SJCRH30 (cell line): Measurements from ENCODE around the gene FGF21. TPM values are rescaled to one million over a fixed set of nuclear protein-coding genes. Genes with fewer than 3 reads are reported as not detected.
"Not testable (repeated sequence)": the region's sequence is repeated elsewhere in the genome, so short reads cannot be mapped to it uniquely, and the experiment has no call there.

Experiments
- DNase-seq, 2 experiments: peaks; one replicate each; pipeline ENCODE4 v3.0.0-alpha.2; 2015 to 2020
- H3K27ac ChIP-seq: fragments of 250-450 bp; sonication (Bioruptor Pico); 2 replicates; pipeline ENCODE4 v1.5.1; 2020; ENCODE audit warnings: mild to moderate bottlenecking, moderate library complexity
- H3K27me3 ChIP-seq: fragments of 250-450 bp; sonication (Bioruptor Pico); 2 replicates; pipeline ENCODE4 v1.5.1; 2020; ENCODE audit warnings: mild to moderate bottlenecking, moderate library complexity
- H3K36me3 ChIP-seq: fragments of 250-450 bp; sonication (Bioruptor Pico); 2 replicates; pipeline ENCODE4 v1.5.1; 2020; ENCODE audit warnings: mild to moderate bottlenecking, moderate library complexity
- H3K4me1 ChIP-seq: fragments of 250-450 bp; sonication (Bioruptor Pico); 2 replicates; pipeline ENCODE4 v1.5.1; 2020; ENCODE audit warnings: mild to moderate bottlenecking, moderate library complexity
- H3K4me3 ChIP-seq: fragments of 250-450 bp; sonication (Bioruptor Pico); 2 replicates; pipeline ENCODE4 v1.5.1; 2020; ENCODE audit warnings: mild to moderate bottlenecking, moderate library complexity
- H3K9me3 ChIP-seq: fragments of 250-450 bp; sonication (Bioruptor Pico); replicated peaks from 2 replicates; pipeline ENCODE4 v1.5.1; 2020; ENCODE audit warnings: mild to moderate bottlenecking, moderate library complexity
- total RNA-seq: library from RNA; depleted of rRNA; stranded (reverse); fragments of >200 nt; shearing (Covaris generic); gene quantifications from 2 replicates; pipeline ENCODE4 v1.2.3, GENCODE V29; 2014; rRNA removed

The FGF21 gene
- not detected in 2 replicates for total RNA-seq

- Histone ChIP-seq H3K9me3 (no peaks in the 10 kb centered on the region), H3K27me3 (no peaks in the 10 kb centered on the region), H3K36me3 (no peaks in the 10 kb centered on the region), H3K27ac (no peak within 1 kb of the TSS), H3K4me3 (no peak within 1 kb of the TSS), H3K4me1 (no peaks in the 10 kb centered on the region)
- DNase-seq: no peak
These were observed at the start of gene FGF21 for GRCh38 chr19:48755084-48755641. TSS of gene FGF21 (plus strand) at chr19:48755524. CDS start at chr19:48756237, 713 bp downstream.

- Histone ChIP-seq H3K27ac (no peak overlapping the region), H3K27me3 (no peaks in the 10 kb centered on the region), H3K36me3 (peaks cover 15% of the 10 kb centered on the region), H3K4me1 (no peaks in the 10 kb centered on the region), H3K9me3 (no peaks in the 10 kb centered on the region), H3K4me3 (no peak overlapping the region)
- DNase-seq: no peak
These were observed 46.9 kb upstream of the FGF21 start for GRCh38 chr19:48708471-48708870.

GRCh38 chr19:48711106-48711662 is 44.1 kb upstream of the FGF21 start:
- DNase-seq: peak in 1 of 2 experiments; percentile 28
- no peak overlapping the region for H3K27ac ChIP-seq
- H3K9me3 ChIP-seq: no peaks in the 10 kb centered on the region
- no peaks in the 10 kb centered on the region for H3K27me3 ChIP-seq
- no peak overlapping the region for H3K4me3 ChIP-seq
- peaks cover 40% of the 10 kb centered on the region for H3K36me3 ChIP-seq
- no peaks in the 10 kb centered on the region for H3K4me1 ChIP-seq

DNA sequence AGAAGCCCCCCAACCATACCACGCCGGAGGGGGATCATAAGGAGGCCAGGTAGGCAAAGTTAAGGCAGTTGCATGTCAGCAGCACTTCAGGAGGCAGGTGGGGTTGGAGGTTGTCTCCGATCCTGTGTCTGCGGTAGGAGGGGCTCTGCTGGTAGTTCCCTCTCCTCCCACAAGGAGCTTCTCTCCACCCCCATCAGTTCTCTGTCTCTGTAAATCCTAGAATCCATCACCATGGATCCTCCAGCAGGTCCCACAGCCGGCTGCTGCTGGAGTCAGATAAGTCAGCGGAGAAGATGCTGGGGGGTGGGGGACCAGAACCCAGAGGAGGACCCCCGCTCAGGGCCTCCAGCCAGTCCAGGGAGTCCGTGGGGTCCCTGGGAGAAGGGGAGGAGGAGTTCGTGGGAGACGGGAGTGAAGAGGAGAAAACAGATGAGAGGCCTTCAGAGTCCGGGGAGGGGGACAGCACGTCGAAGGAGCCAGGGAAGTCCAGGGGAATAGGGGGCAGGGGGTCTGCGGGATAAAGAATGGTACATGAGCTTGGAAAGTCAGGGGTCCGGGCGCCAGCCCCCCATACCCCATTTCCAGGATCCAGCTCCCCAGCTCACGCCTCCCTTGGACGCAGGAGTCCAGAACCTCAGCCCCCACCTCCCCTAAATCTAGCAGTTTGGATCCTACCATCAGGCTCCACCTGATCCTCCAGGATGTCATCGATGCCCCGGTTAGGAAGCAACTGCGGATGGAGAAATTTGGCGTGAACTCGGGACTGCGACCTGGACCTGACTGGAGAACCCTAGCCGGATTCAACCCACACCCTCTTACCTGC is 42.1 kb upstream of the FGF21 start:
- no peak for DNase-seq
- no peak overlapping the region for H3K4me3 ChIP-seq
- H3K27ac ChIP-seq: no peak overlapping the region
- H3K27me3 ChIP-seq: no peaks in the 10 kb centered on the region
- peaks cover 40% of the 10 kb centered on the region for H3K36me3 ChIP-seq
- H3K4me1 ChIP-seq: no peaks in the 10 kb centered on the region
- no peaks in the 10 kb centered on the region for H3K9me3 ChIP-seq

GRCh38 chr19:48713864-48714755 is 41.2 kb upstream of the FGF21 start:
- Histone ChIP-seq H3K36me3 (peaks cover 40% of the 10 kb centered on the region), H3K9me3 (no peaks in the 10 kb centered on the region), H3K27ac (no peak overlapping the region), H3K27me3 (no peaks in the 10 kb centered on the region), H3K4me3 (no peak overlapping the region), H3K4me1 (no peaks in the 10 kb centered on the region)
- peak in 1 of 2 experiments; percentile 13 for DNase-seq

- no peaks in the 10 kb centered on the region for H3K27me3 ChIP-seq
- no peaks in the 10 kb centered on the region for H3K4me1 ChIP-seq
- DNase-seq: no peak
- H3K27ac ChIP-seq: no peak overlapping the region
- H3K4me3 ChIP-seq: no peak overlapping the region
- H3K36me3 ChIP-seq: peaks cover 40% of the 10 kb centered on the region
- H3K9me3 ChIP-seq: no peaks in the 10 kb centered on the region
These were observed 40.3 kb upstream of the FGF21 start for GRCh38 chr19:48714759-48715675.

GRCh38 chr19:48715681-48716171 is 39.6 kb upstream of the FGF21 start:
- DNase-seq: no peak
- H3K27ac ChIP-seq: no peak overlapping the region
- H3K27me3 ChIP-seq: no peaks in the 10 kb centered on the region
- H3K4me3 ChIP-seq: no peak overlapping the region
- H3K4me1 ChIP-seq: no peaks in the 10 kb centered on the region
- peaks cover 40% of the 10 kb centered on the region for H3K36me3 ChIP-seq
- H3K9me3 ChIP-seq: no peaks in the 10 kb centered on the region

DNA sequence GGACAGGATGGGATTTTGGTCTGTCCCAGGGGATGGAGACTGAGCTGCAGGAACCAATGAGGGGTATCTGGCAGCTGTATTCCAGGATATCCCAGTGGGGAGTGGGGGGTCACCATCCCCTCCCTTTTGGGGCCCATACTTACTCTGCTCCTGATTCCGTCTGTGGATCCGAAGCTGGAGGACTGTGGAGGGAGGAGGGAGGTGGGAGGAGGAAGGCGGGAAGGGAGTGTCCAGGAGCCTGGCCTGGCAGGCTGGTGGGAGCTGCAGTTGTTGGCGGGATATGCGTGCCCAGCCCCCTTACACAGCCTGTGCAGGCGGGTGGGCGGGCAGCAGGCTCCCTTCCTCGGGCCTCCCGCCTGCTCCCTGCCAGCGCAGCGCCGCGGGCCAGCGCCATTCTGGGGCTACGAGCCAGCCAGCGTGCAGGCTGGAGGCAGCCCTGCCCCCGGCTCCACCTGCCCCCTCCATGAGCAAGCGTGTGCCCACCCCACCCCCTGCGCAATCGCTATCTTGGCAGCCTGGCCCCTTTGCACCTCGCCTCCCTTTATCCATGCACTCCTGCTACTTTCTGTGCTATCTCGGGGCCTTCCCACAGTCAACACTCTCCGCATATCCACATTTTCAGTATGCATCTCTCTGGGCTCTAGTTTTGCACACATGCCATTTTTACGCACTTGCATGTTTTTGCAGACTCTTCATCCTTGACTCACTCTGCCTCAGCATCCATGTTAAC is 38.6 kb upstream of the FGF21 start:
- Histone ChIP-seq H3K9me3 (no peaks in the 10 kb centered on the region), H3K4me3 (no peak overlapping the region), H3K27ac (no peak overlapping the region), H3K4me1 (no peaks in the 10 kb centered on the region), H3K27me3 (no peaks in the 10 kb centered on the region), H3K36me3 (peaks cover 40% of the 10 kb centered on the region)
- DNase-seq: no peak

DNA sequence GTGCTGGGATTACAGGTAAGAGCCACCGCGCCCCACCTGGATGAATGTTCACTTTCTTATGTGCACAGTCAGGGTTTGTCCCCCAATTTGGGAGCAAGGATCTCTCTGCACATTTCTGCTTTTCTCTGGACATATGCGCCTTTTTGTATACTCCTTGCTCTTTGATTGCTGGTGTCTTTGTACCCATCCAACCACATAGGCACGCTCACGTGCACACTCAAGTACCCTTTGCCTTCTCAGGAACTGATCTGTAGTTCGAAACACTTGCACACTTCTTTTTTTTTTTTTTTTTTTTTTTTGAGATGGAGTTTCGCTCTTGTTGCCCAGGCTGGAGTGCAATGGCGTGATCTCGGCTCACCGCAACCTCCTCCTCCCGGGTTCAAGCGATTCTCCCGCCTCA is 37.2 kb upstream of the FGF21 start:
- H3K4me3 ChIP-seq: peak overlapping the region; percentile 68
- not testable (repeated sequence) for H3K4me1 ChIP-seq, H3K9me3 ChIP-seq, H3K27ac ChIP-seq, DNase-seq, H3K27me3 ChIP-seq
- H3K36me3 ChIP-seq: peaks cover 28% of the 10 kb centered on the region

DNA sequence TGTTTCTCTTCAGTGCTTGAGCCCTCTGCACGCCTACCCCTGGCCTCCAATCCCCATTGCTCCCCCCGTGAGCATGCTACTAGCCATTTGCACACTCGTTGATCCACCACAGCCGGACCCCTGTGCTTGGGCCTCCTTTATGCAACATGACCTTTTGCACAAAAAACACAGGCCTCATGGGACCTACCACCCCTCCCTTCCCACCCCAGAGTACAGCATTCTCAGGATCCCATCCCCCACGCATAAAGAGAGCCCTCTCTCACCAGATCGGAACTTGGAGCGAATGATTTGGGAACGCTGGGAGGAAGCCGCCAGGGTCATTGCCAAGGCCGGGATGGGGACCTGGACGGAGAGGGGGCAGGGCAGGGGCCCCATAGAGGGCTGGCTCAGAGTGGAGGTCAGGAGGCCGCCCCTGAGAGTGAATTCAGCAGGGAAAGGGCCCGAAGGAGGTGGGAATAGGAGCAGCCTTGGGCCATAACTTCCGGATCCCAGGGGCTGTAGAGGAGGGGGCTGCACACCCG is 36.6 kb upstream of the FGF21 start:
- no peaks in the 10 kb centered on the region for H3K27me3 ChIP-seq
- H3K36me3 ChIP-seq: peaks cover 21% of the 10 kb centered on the region
- peak overlapping the region; percentile 68 for H3K4me3 ChIP-seq
- DNase-seq: peak; percentile 43 to 55
- H3K9me3 ChIP-seq: no peaks in the 10 kb centered on the region
- H3K27ac ChIP-seq: peak overlapping the region; percentile 97
- H3K4me1 ChIP-seq: no peaks in the 10 kb centered on the region

GRCh38 chr19:48719263-48720171 is 35.8 kb upstream of the FGF21 start, which contains the start of gene MAMSTR:
TSS of gene MAMSTR (minus strand) at chr19:48719725. CDS start at chr19:48719031, 694 bp downstream.
- Histone ChIP-seq H3K27ac (peak within 1 kb of the TSS; percentile 97), H3K4me1 (peaks cover under 1% of the 10 kb centered on the region; the same call in 1 of the 2 replicates), H3K4me3 (peak within 1 kb of the TSS; percentile 68), H3K9me3 (no peaks in the 10 kb centered on the region), H3K27me3 (no peaks in the 10 kb centered on the region), H3K36me3 (peaks cover 16% of the 10 kb centered on the region)
- peak; percentile 98 to 99 for DNase-seq

GRCh38 chr19:48720251-48720612 is 35.1 kb upstream of the FGF21 start:
- DNase-seq: peak in 1 of 2 experiments; percentile 71
- no peaks in the 10 kb centered on the region for H3K27me3 ChIP-seq
- H3K27ac ChIP-seq: peak overlapping the region; percentile 97
- peaks cover 8% of the 10 kb centered on the region for H3K36me3 ChIP-seq
- H3K4me3 ChIP-seq: peak overlapping the region; percentile 68
- H3K4me1 ChIP-seq: peaks cover 3% of the 10 kb centered on the region
- H3K9me3 ChIP-seq: no peaks in the 10 kb centered on the region
